ENCODE data around the gene DNAJC21.
A peak's percentile ranks its signal among the peaks of the same experiment; 100 is the strongest.
"Not testable (repeated sequence)": the region's sequence is repeated elsewhere in the genome, so short reads cannot be mapped to it uniquely, and the experiment has no call there.

The DNAJC21 gene

GRCh38 chr5:34929134-34929719 is at the start of gene DNAJC21:
TSS of gene DNAJC21 (plus strand) at chr5:34929559. CDS start at chr5:34929820, 261 bp downstream.
- DNase-seq: peak; percentile 95 to 97 (median 95)

GRCh38 chr5:34881246-34881645 is 48.1 kb upstream of the DNAJC21 start:
- DNase-seq: no peak

GRCh38 chr5:34886392-34887119 is 42.8 kb upstream of the DNAJC21 start:
- DNase-seq: no peak

- no peak for DNase-seq
These were observed 40.0 kb upstream of the DNAJC21 start for GRCh38 chr5:34889394-34889793.

GRCh38 chr5:34891981-34892380 is 37.4 kb upstream of the DNAJC21 start:
- DNase-seq: no peak

- DNase-seq: no peak
These were observed 36.9 kb upstream of the DNAJC21 start for GRCh38 chr5:34892414-34892813.

- DNase-seq: no peak
These were observed 34.6 kb upstream of the DNAJC21 start for GRCh38 chr5:34894716-34895115.

- no peak for DNase-seq
These were observed 33.5 kb upstream of the DNAJC21 start for GRCh38 chr5:34895641-34896419.

GRCh38 chr5:34897646-34898045 is 31.7 kb upstream of the DNAJC21 start:
- no peak for DNase-seq

GRCh38 chr5:34898258-34898895 is 31.0 kb upstream of the DNAJC21 start:
- peak in 5 of 6 experiments; percentile 13 to 58 (median 38) for DNase-seq

- DNase-seq: no peak
These were observed 30.3 kb upstream of the DNAJC21 start for GRCh38 chr5:34899066-34899465.

GRCh38 chr5:34900652-34901051 is 28.7 kb upstream of the DNAJC21 start:
- no peak for DNase-seq

- DNase-seq: no peak
These were observed 26.1 kb upstream of the DNAJC21 start for GRCh38 chr5:34903260-34903659.

GRCh38 chr5:34905564-34905963 is 23.8 kb upstream of the DNAJC21 start:
- no peak for DNase-seq

GRCh38 chr5:34913072-34913471 is 16.3 kb upstream of the DNAJC21 start:
- no peak for DNase-seq

GRCh38 chr5:34914671-34915138 is 14.7 kb upstream of the DNAJC21 start:
- DNase-seq: peak in 1 of 6 experiments; percentile 7

GRCh38 chr5:34915139-34915855 is 14.1 kb upstream of the DNAJC21 start, which contains the start of the genes BRIX1 and RAD1:
TSS of gene BRIX1 (plus strand) at chr5:34915711. CDS start at chr5:34915739, 28 bp downstream.
TSS of gene RAD1 (minus strand) at chr5:34915504. CDS start at chr5:34914892, 612 bp downstream.
- peak; percentile 85 to 91 (median 88) for DNase-seq

- no peak for DNase-seq
These were observed 13.5 kb upstream of the DNAJC21 start for GRCh38 chr5:34915856-34916192.

- no peak for DNase-seq
These were observed 12.8 kb upstream of the DNAJC21 start for GRCh38 chr5:34916518-34916917.

- no peak for DNase-seq
These were observed 11.3 kb upstream of the DNAJC21 start for GRCh38 chr5:34918025-34918424.

GRCh38 chr5:34919077-34919476 is 10.3 kb upstream of the DNAJC21 start:
- no peak for DNase-seq

GRCh38 chr5:34923256-34923655 is 6.1 kb upstream of the DNAJC21 start:
- not testable (repeated sequence) for DNase-seq

Data from stimulated activated naive CD4-positive, alpha-beta T cell (primary cell).